Liver (tissue), 9 donors: ENCODE data around the gene SLC6A12. TPM values are rescaled to one million over a fixed set of nuclear protein-coding genes. Genes with fewer than 3 reads are reported as not detected.
"Not testable (repeated sequence)": the region's sequence is repeated elsewhere in the genome, so short reads cannot be mapped to it uniquely, and the experiment has no call there.

ENCODE experiments used
- DNase-seq: peaks from one replicate; pipeline ENCODE4 v3.0.0-alpha.2; 2017; ENCODE audit warnings: low spot score
- H3K27ac ChIP-seq, 2 donors: one replicate each; pipeline ENCODE4 v1.7.0; 2013; ENCODE audit warnings: inconsistent platforms in 2 of 2, low read length in 2 of 2, control low read depth in 1 of 2, low read depth in 1 of 2, mild to moderate bottlenecking in 1 of 2
- H3K27me3 ChIP-seq, 4 donors: one replicate each; pipeline versions ENCODE4 v1.6.1 to v1.7.0; 2013; ENCODE audit warnings: low read length in 3 of 4, inconsistent platforms in 1 of 4, mild to moderate bottlenecking in 1 of 4, moderate library complexity in 1 of 4; ENCODE audit not compliant: control insufficient read depth in 4 of 4, insufficient read depth in 4 of 4
- H3K36me3 ChIP-seq, 4 donors: one replicate each; pipeline versions ENCODE4 v1.6.1 to v1.7.0; 2013; ENCODE audit warnings: low read length in 3 of 4, mild to moderate bottlenecking in 3 of 4, low read depth in 1 of 4, moderate library complexity in 1 of 4; ENCODE audit not compliant: control insufficient read depth in 4 of 4, insufficient read depth in 3 of 4
- H3K4me1 ChIP-seq, 4 donors: one replicate each; pipeline versions ENCODE4 v1.6.1 to v1.7.0; 2013; ENCODE audit warnings: low read length in 3 of 4, mild to moderate bottlenecking in 3 of 4, moderate library complexity in 1 of 4; ENCODE audit not compliant: control insufficient read depth in 4 of 4, insufficient read depth in 4 of 4
- H3K4me3 ChIP-seq, 3 donors: one replicate each; pipeline versions ENCODE4 v1.6.1 to v1.7.0; 2013; ENCODE audit warnings: low read length in 3 of 3, control low read depth in 1 of 3, low read depth in 1 of 3, mild to moderate bottlenecking in 1 of 3
- H3K9ac ChIP-seq, 2 donors: one replicate each; pipeline ENCODE4 v1.7.0; 2013; ENCODE audit warnings: low read length in 2 of 2, mild to moderate bottlenecking in 2 of 2, moderate library complexity in 2 of 2, control low read depth in 1 of 2, low read depth in 1 of 2
- H3K9me3 ChIP-seq, 4 donors: one replicate each; pipeline versions ENCODE4 v1.6.1 to v1.7.0; 2013; ENCODE audit warnings: low read length in 3 of 4; ENCODE audit not compliant: control insufficient read depth in 4 of 4
- CTCF ChIP-seq: fragments of 150-350 bp; IDR thresholded peaks from 2 replicates; pipeline ENCODE4 v1.5.1; 2017; ENCODE audit warnings: improper control_type of control experiment, low read depth, low read length; ENCODE audit not compliant: missing input control
- EGR1 ChIP-seq, 2 donors: IDR thresholded peaks; 2 replicates each; pipeline ENCODE4 v1.6.1; 2016 to 2018; ENCODE audit warnings: antibody characterized with exemption in 2 of 2, low read depth in 2 of 2
- FOXA1 ChIP-seq: IDR thresholded peaks from 2 replicates; pipeline ENCODE4 v1.6.1; 2016; ENCODE audit warnings: antibody characterized with exemption
- FOXA2 ChIP-seq: IDR thresholded peaks from 2 replicates; pipeline ENCODE4 v1.6.1; 2016; ENCODE audit warnings: antibody characterized with exemption
- GABPA ChIP-seq, 2 donors: IDR thresholded peaks in 1 of 2; conservative IDR thresholded peaks in 1 of 2; 2 replicates each; pipeline ENCODE4 v1.6.1; 2016; ENCODE audit warnings: antibody characterized with exemption in 2 of 2, mild to moderate bottlenecking in 1 of 2, moderate library complexity in 1 of 2
- HNF4A ChIP-seq, 2 donors: conservative IDR thresholded peaks; 2 replicates each; pipeline ENCODE4 v1.6.1; 2016; ENCODE audit warnings: antibody characterized with exemption in 2 of 2, mild to moderate bottlenecking in 2 of 2
- HNF4G ChIP-seq: IDR thresholded peaks from 2 replicates; pipeline ENCODE4 v1.6.1; 2016; ENCODE audit warnings: antibody characterized with exemption
- JUND ChIP-seq, 2 donors: IDR thresholded peaks; 2 replicates each; pipeline ENCODE4 v1.6.1; 2016; ENCODE audit warnings: antibody characterized with exemption in 2 of 2
- NR2F2 ChIP-seq: IDR thresholded peaks from 2 replicates; pipeline ENCODE4 v1.6.1; 2016; ENCODE audit warnings: antibody characterized with exemption
- RAD21 ChIP-seq, 2 donors: IDR thresholded peaks; 2 replicates each; pipeline ENCODE4 v1.6.1; 2016; ENCODE audit warnings: antibody characterized with exemption in 2 of 2, mild to moderate bottlenecking in 2 of 2
- REST ChIP-seq: IDR thresholded peaks from 2 replicates; pipeline ENCODE4 v1.6.1; 2016; ENCODE audit warnings: antibody characterized with exemption, mild to moderate bottlenecking
- RXRA ChIP-seq, 2 donors: IDR thresholded peaks; 2 replicates each; pipeline ENCODE4 v1.6.1; 2017 to 2018; ENCODE audit warnings: antibody characterized with exemption in 2 of 2, mild to moderate bottlenecking in 1 of 2
- SP1 ChIP-seq: IDR thresholded peaks from 2 replicates; pipeline ENCODE4 v1.6.1; 2018; ENCODE audit warnings: antibody characterized with exemption, mild to moderate bottlenecking
- TAF1 ChIP-seq: conservative IDR thresholded peaks from 2 replicates; pipeline ENCODE4 v1.6.1; 2016; ENCODE audit warnings: antibody characterized with exemption, mild to moderate bottlenecking
- YY1 ChIP-seq: IDR thresholded peaks from 2 replicates; pipeline ENCODE4 v1.6.1; 2016; ENCODE audit warnings: antibody characterized with exemption, mild to moderate bottlenecking
- ZBTB33 ChIP-seq: IDR thresholded peaks from 2 replicates; pipeline ENCODE4 v1.6.1; 2016; ENCODE audit warnings: antibody characterized with exemption
- WGBS: extraction: QIAGEN DNeasy Blood & Tissue Kit; methylation state at CpG from one replicate; pipeline ENCODE4 v1.1.7; 2013; 5-methylcytosine and 5-hydroxymethylcytosine counted together
- polyA plus RNA-seq, 2 donors: library from polyadenylated mRNA; stranded (reverse) in 1 of 2; unstranded in 1 of 2; fragments of 200-250 nt in 1 of 2; fragments of >200 nt in 1 of 2; fragmentation: Nextera tagmentation in 1 of 2; extraction: Ambion mirVana in 1 of 2; gene quantifications; one replicate each; pipeline versions ENCODE4 v1.2.1 to v1.2.3, GENCODE V29; 2013 to 2015
- total RNA-seq, 2 donors: library from RNA; depleted of rRNA; stranded (reverse); fragments of >200 nt; gene quantifications; one replicate each; pipeline ENCODE4 v1.2.3, GENCODE V29; 2014
- TF ChIP-seq, protein P1 (sequence below): IDR thresholded peaks from 2 replicates; pipeline ENCODE4 v1.6.1; 2016; ENCODE audit warnings: antibody characterized with exemption
- TF ChIP-seq, protein P2 (sequence below): IDR thresholded peaks from 2 replicates; pipeline ENCODE4 v1.6.1; 2016; ENCODE audit warnings: antibody characterized with exemption
- donor health status: healthy.
- donor health status: healthy.
- donor health status: healthy.
- donor health status: healthy.
- donor health status: healthy.

Gene SLC6A12
- total and polyA plus RNA-seq, 4 donors = 18.2 to 30.3 (median 23.2) TPM

- peak overlapping the region in 2 of 3 donors; percentile 49 to 55 for H3K4me3 ChIP-seq
- TF ChIP-seq JUND (IDR thresholded peaks at IDR 0.05) = peak in 1 of 2 donors; percentile 13
- TF ChIP-seq RXRA (IDR thresholded peaks at IDR 0.05) = peak in 1 of 2 donors; percentile 59
- peak; percentile 30 for TF ChIP-seq SP1
- TF ChIP-seq HNF4G = peak; percentile 21
- peak; percentile 74 to 84 for TF ChIP-seq HNF4A (conservative IDR thresholded peaks at IDR 0.05)
- not testable (repeated sequence) for H3K9ac ChIP-seq, H3K36me3 ChIP-seq, H3K27me3 ChIP-seq, DNase-seq, H3K9me3 ChIP-seq
- H3K4me1 ChIP-seq = peaks cover 0 to 40% (median 33%) of the 10 kb centered on the region in 4 donors
- WGBS = 44% methylated on average over 4 of the region's 4 CpGs
- H3K27ac ChIP-seq = peak overlapping the region; percentile 62 to 84
Observed at GRCh38 chr12:235967-236366, 22.0 kb upstream of the SLC6A12 start.

GRCh38 chr12:234891-235415 is 21.0 kb upstream of the SLC6A12 start:
- Histone ChIP-seq H3K9me3 (no peaks in the 10 kb centered on the region), H3K27me3 (no peaks in the 10 kb centered on the region), H3K27ac (peak overlapping the region in 1 of 2 donors; percentile 1), H3K4me1 (peaks cover 0 to 40% (median 34%) of the 10 kb centered on the region in 4 donors), H3K36me3 (peaks cover 0 to 3% (median 2%) of the 10 kb centered on the region in 4 donors), H3K4me3 (no peak overlapping the region), H3K9ac (no peak overlapping the region)
- WGBS = 93% methylated on average over 10 of the region's 10 CpGs
- DNase-seq = no peak
- TF ChIP-seq RAD21 (IDR thresholded peaks at IDR 0.05) (no peak), HNF4A (conservative IDR thresholded peaks at IDR 0.05) (no peak), RXRA (IDR thresholded peaks at IDR 0.05) (no peak), HNF4G (no peak), GABPA (IDR thresholded peaks at IDR 0.05 in 1 of 2, conservative IDR thresholded peaks at IDR 0.05 in 1 of 2) (no peak), EGR1 (IDR thresholded peaks at IDR 0.05; ENCODE audit: low read depth in 2 of 2) (no peak), NR2F2 (no peak), FOXA1 (no peak), TAF1 (no peak), SP1 (no peak), FOXA2 (no peak), YY1 (no peak), CTCF (no peak), JUND (IDR thresholded peaks at IDR 0.05) (no peak), REST (no peak), ZBTB33 (no peak)
- TF ChIP-seq, protein P1, sequence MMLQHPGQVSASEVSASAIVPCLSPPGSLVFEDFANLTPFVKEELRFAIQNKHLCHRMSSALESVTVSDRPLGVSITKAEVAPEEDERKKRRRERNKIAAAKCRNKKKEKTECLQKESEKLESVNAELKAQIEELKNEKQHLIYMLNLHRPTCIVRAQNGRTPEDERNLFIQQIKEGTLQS = no peak
- TF ChIP-seq, protein P2, sequence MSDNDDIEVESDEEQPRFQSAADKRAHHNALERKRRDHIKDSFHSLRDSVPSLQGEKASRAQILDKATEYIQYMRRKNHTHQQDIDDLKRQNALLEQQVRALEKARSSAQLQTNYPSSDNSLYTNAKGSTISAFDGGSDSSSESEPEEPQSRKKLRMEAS = no peak
